HG03103 (cell line): ENCODE data around the gene SNRPA.
"Not testable (repeated sequence)": the region's sequence is repeated elsewhere in the genome, so short reads cannot be mapped to it uniquely, and the experiment has no call there.

ENCODE experiments used
- ATAC-seq: cut with Tn5 transposase; IDR thresholded peaks from one replicate; pipeline ENCODE4 v1.9.1; 2021; ENCODE audit warnings: low read depth; ENCODE audit not compliant: unreplicated experiment

The SNRPA gene

DNA sequence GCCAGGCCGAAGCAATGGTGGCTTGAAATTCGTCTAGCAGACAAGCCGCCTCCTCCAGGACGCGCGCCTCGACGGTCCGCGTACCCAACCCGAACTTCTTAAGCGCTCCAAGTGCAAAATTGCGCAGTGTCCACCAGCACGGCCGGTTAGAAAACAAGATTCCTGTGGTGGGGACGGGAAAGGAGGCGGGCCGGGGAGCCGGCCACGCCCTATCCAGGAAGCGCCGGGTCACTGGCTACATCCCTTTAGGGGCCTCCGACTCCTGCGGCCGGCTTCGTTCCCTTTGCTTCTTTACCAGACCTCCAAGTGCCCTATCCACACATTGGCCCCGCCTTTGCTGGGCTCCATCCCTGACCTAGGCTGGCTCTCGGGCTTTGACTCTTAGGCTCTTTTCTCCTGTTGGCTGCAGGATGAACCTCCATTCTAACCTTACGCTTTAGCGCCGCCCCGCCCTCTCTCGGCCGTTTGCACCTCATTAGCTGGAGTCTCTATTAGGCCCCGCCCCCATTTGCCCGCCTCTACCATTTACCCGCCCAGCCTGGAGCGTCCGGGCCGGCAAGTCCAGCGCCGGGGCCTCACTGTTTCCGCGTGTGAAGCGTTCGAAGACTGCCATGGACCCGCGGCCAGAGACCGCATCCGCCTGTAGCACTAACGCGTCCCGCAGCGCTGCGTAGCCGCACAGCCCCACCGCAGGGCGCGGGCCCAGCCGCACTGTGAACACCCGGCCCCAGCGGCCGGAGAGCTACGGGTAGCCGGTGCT, 59.8 kb downstream of the SNRPA start:
- ATAC-seq = not testable (repeated sequence)

DNA sequence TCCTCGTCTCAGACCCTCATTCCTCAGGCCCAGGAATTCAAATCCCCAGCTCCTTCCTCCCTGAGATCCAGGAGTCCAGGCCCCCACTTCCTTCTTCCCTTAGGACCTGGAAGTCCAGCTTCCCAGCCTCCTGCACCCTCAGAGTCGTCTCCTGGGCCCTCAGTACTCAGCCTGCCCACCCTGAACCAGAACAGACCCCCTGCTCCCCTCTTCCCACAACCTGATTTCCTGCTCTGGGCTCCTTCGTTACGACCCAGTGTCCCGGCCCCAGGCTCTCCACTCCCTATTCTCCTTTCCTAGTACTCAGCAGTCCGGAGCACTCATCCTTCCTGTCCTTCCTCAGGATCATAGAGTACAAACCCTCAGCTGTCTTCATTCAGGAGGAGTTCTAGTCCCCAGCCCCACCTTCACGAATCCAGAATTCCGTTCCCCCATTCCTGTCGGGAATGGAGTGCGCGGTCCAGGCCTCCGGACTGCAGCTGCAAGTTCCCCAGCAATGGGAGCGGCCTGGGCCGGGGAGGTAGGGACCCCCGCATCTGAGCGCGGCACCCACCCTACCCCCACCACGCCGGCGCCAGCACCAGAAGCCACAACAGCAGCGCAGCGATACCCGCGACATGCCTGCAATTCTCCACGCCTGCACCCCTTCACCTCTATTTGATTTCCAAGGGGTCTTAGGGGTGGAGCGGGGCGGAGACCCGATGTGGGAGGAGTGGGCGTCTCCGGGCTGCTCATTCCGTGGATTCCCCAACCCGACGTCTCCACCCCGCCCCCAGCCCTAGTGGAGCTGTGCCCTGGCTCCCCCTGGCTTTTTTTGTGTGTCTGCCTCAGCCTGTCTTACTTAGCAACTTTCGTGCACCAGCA, 60.7 kb downstream of the SNRPA start:
- no peak for ATAC-seq

DNA sequence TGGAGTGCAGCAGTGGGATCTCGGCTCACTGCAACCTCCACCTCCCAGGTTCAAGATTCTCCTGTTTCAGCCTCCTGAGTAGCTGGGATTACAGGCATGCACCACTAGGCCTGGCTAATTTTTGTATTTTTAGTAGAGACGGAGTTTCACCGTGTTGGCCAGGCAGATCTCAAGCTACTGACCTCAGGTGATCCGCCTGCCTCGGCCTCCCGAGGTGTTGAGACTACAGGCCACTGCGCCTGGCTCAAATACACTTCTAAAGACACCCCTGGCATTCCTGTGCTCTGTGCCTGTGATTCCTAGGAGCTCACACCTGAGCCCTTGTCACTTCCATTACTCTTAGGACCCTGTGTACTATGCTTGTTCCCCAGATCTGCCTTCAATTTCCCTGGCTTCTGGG, 61.6 kb downstream of the SNRPA start:
- ATAC-seq = not testable (repeated sequence)

DNA sequence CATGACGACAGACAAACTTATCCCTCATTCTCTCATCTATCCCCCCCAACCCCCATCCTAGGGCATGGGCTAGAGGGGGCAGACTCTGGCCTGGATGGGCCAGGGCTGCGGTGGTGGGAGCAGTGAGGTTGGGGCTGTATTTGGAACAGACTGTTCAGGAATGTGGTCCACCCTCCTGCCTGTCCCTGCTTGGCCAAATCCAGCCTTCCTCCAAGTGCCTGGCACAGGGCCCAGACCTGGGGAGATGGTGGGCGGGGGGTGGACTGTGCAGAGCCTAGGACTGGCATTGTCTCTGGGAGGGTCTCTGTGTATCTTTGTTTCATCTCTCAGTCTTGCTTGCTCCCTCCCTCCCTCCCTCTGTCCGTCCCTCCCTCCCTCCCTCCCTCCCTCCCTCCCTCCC, 62.2 kb downstream of the SNRPA start:
- no peak for ATAC-seq
